Kidney (tissue), 14 donors: Measurements from ENCODE around the gene FRAS1. TPM values are rescaled to one million over a fixed set of nuclear protein-coding genes. Genes with fewer than 3 reads are reported as not detected.
"Not testable (repeated sequence)": the region's sequence is repeated elsewhere in the genome, so short reads cannot be mapped to it uniquely, and the experiment has no call there.

Source experiments
- DNase-seq, 5 donors: peaks; one replicate each; pipeline ENCODE4 v3.0.0-alpha.2; 2013 to 2020
- FAIRE-seq: peaks from 2 replicates; lab custom pipeline; 2012; peaks lifted over from hg19 to GRCh38; lab: Jason Lieb, UNC
- H3K27ac ChIP-seq, 2 donors: one replicate each; pipeline ENCODE4 v1.7.0; 2013; ENCODE audit warnings: low read depth in 2 of 2, low read length in 2 of 2, inconsistent platforms in 1 of 2
- H3K27me3 ChIP-seq: one replicate; pipeline ENCODE4 v1.7.1; 2013; ENCODE audit warnings: low read length, inconsistent platforms; ENCODE audit not compliant: control insufficient read depth, insufficient read depth
- H3K36me3 ChIP-seq, 3 donors: one replicate each; pipeline versions ENCODE4 v1.7.0 to v1.7.1; 2013; ENCODE audit warnings: low read length in 3 of 3, control low read depth in 1 of 3, inconsistent platforms in 1 of 3; ENCODE audit not compliant: insufficient read depth in 3 of 3, control insufficient read depth in 2 of 3
- H3K4me1 ChIP-seq, 3 donors: one replicate each; pipeline versions ENCODE4 v1.7.0 to v1.7.1; 2013; ENCODE audit warnings: low read length in 3 of 3, inconsistent platforms in 1 of 3, low read depth in 1 of 3; ENCODE audit not compliant: control insufficient read depth in 2 of 3, insufficient read depth in 2 of 3
- H3K4me3 ChIP-seq, 3 donors: one replicate each; pipeline versions ENCODE4 v1.7.0 to v1.8.1; 2013; ENCODE audit warnings: low read length in 3 of 3, control low read depth in 1 of 3, inconsistent platforms in 1 of 3
- H3K9ac ChIP-seq, 3 donors: one replicate each; pipeline versions ENCODE4 v1.7.0 to v1.7.1; 2013; ENCODE audit warnings: low read length in 3 of 3, control low read depth in 1 of 3, inconsistent platforms in 1 of 3
- H3K9me3 ChIP-seq, 3 donors: one replicate each; pipeline versions ENCODE4 v1.7.0 to v1.7.1; 2013; ENCODE audit warnings: low read length in 3 of 3, control low read depth in 1 of 3, inconsistent platforms in 1 of 3; ENCODE audit not compliant: control insufficient read depth in 2 of 3, insufficient read depth in 1 of 3
- intact Hi-C: fragments of 100-400 bp; cut with DNase I; formaldehyde crosslinking; loops from one replicate; pipeline ENCODE4 v1.11.1; 2022
- polyA plus RNA-seq: library from polyadenylated mRNA; stranded (reverse); fragments of 350-450 nt; fragmentation: Illumina TruSeq; extraction: RNeasy Lipid Tissue Mini Kit (QIAGEN cat#74804); gene quantifications from one replicate; pipeline ENCODE4 v1.2.3, GENCODE V29; 2014; ENCODE audit warnings: low read depth, low replicate concordance; ENCODE audit not compliant: insufficient read depth
- total RNA-seq: library from RNA; stranded (reverse); fragmentation: NEBNext Ultra II Directional; extraction: Animal tissue kit (Norgen Biotek cat#: 25700); gene quantifications from one replicate; pipeline ENCODE4 v1.2.1, GENCODE V29; 2021
- TF ChIP-seq, protein P1 (sequence below): IDR thresholded peaks from 3 replicates; pipeline ENCODE4 v1.5.1; 2012; ENCODE audit warnings: mild to moderate bottlenecking, moderate library complexity, borderline replicate concordance; ENCODE audit not compliant: insufficient read depth; ENCODE audit errors: extremely low read depth
- donor health status: control.
- donor health status: control.
- donor health status: control.
- donor health status: control.
- donor health status: control.
- donor health status: DM: yes; HTN: yes; CAD: no.
- donor health status: Normal renal cell carcinoma (clear cell type).

The FRAS1 gene
- total and polyA plus RNA-seq, 2 donors from 2014 or later: 6.5 to 31.5 TPM

DNA sequence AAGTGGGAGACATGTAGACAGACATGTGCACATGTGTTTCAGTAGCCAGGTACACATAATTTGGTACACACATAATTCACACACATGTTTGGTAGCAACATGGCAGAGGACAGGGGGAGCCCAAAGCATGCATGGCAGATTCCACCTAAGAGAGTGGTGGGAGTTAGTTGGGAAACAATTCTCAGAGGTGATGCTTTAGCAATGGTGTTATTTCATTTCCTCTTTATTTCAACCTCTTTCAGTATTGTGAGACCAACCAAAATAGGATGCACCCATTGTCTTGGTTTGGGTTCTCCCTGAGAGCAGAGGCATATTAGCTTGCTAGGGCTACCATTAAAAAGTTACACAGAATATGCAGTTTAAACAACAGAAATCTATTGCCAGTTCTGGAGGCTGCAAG lies 402.2 kb downstream of the FRAS1 start:
- intact Hi-C loops: no loop called here
- DNase-seq: no peak
- TF ChIP-seq, protein P1, sequence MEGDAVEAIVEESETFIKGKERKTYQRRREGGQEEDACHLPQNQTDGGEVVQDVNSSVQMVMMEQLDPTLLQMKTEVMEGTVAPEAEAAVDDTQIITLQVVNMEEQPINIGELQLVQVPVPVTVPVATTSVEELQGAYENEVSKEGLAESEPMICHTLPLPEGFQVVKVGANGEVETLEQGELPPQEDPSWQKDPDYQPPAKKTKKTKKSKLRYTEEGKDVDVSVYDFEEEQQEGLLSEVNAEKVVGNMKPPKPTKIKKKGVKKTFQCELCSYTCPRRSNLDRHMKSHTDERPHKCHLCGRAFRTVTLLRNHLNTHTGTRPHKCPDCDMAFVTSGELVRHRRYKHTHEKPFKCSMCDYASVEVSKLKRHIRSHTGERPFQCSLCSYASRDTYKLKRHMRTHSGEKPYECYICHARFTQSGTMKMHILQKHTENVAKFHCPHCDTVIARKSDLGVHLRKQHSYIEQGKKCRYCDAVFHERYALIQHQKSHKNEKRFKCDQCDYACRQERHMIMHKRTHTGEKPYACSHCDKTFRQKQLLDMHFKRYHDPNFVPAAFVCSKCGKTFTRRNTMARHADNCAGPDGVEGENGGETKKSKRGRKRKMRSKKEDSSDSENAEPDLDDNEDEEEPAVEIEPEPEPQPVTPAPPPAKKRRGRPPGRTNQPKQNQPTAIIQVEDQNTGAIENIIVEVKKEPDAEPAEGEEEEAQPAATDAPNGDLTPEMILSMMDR: no peak
- Histone ChIP-seq H3K27ac (no peak overlapping the region), H3K36me3 (peaks cover 0 to 11% (median 4%) of the 10 kb centered on the region in 3 donors), H3K4me1 (no peaks in the 10 kb centered on the region), H3K9ac (no peak overlapping the region), H3K4me3 (no peak overlapping the region), H3K27me3 (no peaks in the 10 kb centered on the region), H3K9me3 (no peaks in the 10 kb centered on the region)
- FAIRE-seq: no peak

DNA sequence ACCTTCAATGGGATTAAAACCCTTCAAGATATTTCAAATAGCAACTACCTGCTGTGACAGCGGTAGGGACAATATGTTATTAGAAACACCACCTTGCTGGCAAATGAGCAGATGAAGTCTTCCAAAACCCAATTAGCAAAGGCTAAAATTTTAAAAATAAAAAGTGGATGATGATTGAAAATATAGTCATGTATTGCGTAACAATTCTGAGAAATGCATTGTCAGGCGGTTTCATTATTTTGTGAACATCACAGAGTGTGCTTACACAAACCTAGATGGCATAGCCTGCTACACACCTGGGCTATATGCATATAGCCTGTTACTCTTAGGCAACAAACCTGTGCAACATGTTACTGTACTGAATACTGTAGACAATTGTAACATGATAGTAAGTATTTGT lies 403.2 kb downstream of the FRAS1 start:
- H3K9ac ChIP-seq: no peak overlapping the region
- DNase-seq: no peak
- intact Hi-C loops: no loop called here

DNA sequence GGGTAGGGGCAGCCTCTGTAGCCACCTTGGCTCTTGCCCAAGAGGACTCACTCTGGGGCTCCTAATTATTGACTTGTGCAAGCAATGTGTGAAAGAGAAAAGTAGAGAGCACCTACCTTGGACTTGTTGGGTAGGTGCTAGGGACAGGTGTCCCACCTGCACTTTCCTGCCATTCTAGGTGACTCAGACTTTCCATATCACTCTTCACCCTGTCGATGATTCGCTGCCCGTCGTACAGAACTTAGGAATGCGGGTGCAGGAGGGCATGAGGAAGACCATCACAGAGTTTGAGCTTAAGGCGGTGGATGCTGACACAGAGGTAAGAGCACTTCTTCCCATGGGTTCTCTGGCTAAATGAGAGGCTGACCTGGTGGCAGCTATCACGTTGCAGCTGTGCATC lies 407.1 kb downstream of the FRAS1 start:
- Histone ChIP-seq H3K4me1 (no peaks in the 10 kb centered on the region), H3K27ac (no peak overlapping the region), H3K9ac (no peak overlapping the region), H3K27me3 (no peaks in the 10 kb centered on the region), H3K4me3 (no peak overlapping the region), H3K9me3 (no peaks in the 10 kb centered on the region), H3K36me3 (peaks cover 0 to 17% (median 10%) of the 10 kb centered on the region in 3 donors)
- intact Hi-C loops: no loop called here
- DNase-seq: no peak
- FAIRE-seq: no peak
- TF ChIP-seq, protein P1: no peak

More for the DNA sequence above, 403.2 kb downstream of the FRAS1 start:
- H3K36me3 ChIP-seq: peaks cover 0 to 12% (median 9%) of the 10 kb centered on the region in 3 donors
- H3K27me3 ChIP-seq: no peaks in the 10 kb centered on the region
- no peak overlapping the region for H3K27ac ChIP-seq
- FAIRE-seq: no peak
- H3K4me1 ChIP-seq: no peaks in the 10 kb centered on the region
- H3K9me3 ChIP-seq: no peaks in the 10 kb centered on the region
- no peak overlapping the region for H3K4me3 ChIP-seq
- TF ChIP-seq, protein P1: no peak

DNA sequence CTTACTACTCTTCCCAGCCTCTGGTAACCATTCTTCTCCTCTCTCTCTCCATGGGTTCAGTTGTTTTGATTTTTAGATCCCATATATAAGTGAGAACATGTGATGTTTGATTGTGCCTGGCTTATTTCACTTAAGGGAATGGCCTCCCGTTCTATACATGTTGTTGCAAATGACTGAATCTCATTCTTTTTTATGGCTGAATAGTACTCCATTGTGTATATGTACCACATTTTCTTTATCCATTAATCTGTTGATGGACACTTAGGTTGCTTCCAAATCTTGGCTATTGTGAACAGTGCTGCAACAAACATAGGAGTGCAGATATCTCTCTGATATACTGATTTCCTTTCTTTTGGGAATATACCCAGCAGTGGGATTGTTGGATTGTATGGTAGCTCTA lies 410.1 kb downstream of the FRAS1 start:
- peaks cover 2 to 24% (median 20%) of the 10 kb centered on the region in 3 donors for H3K36me3 ChIP-seq
- intact Hi-C loops, H3K9ac ChIP-seq, H3K4me3 ChIP-seq, FAIRE-seq, H3K27ac ChIP-seq, H3K9me3 ChIP-seq, DNase-seq, H3K27me3 ChIP-seq, H3K4me1 ChIP-seq: not testable (repeated sequence)
